Measurements from ENCODE around the gene ZNRF1.

DNA sequence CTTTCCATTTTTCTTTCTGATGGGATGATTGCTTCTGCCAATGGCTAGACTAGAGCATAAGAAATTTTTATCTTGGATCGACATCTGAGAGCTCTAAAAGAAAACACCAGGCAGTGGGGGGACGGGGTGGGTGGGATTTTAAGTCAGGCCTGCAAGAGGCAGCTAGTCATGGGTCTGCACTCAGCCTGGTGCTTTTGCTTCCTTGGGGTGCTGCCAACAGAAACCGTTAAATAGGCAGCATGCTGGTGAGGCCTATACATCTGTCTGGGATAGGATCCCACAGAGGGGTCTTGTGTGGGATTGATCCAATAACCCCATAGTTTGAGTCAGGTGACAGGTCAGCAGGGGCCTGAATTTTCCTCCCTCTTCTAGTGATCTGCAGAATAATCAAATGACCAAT, 26.9 kb downstream of the ZNRF1 start:
- TF ChIP-seq, protein P1, sequence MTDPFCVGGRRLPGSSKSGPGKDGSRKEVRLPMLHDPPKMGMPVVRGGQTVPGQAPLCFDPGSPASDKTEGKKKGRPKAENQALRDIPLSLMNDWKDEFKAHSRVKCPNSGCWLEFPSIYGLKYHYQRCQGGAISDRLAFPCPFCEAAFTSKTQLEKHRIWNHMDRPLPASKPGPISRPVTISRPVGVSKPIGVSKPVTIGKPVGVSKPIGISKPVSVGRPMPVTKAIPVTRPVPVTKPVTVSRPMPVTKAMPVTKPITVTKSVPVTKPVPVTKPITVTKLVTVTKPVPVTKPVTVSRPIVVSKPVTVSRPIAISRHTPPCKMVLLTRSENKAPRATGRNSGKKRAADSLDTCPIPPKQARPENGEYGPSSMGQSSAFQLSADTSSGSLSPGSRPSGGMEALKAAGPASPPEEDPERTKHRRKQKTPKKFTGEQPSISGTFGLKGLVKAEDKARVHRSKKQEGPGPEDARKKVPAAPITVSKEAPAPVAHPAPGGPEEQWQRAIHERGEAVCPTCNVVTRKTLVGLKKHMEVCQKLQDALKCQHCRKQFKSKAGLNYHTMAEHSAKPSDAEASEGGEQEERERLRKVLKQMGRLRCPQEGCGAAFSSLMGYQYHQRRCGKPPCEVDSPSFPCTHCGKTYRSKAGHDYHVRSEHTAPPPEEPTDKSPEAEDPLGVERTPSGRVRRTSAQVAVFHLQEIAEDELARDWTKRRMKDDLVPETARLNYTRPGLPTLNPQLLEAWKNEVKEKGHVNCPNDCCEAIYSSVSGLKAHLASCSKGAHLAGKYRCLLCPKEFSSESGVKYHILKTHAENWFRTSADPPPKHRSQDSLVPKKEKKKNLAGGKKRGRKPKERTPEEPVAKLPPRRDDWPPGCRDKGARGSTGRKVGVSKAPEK (CRISPR knock-in tag; IDR thresholded peaks at IDR 0.05; ENCODE audit: borderline replicate concordance), result no peak
- no peak for TF ChIP-seq STAG1 (CRISPR knock-in tag; IDR thresholded peaks at IDR 0.05)
- TF ChIP-seq RXRB (CRISPR knock-in tag; IDR thresholded peaks at IDR 0.05; ENCODE audit: borderline replicate concordance), result no peak
- TF ChIP-seq EZH2 (conservative IDR thresholded peaks at IDR 0.05; ENCODE audit: low read depth, low read length), result no peak
- TF ChIP-seq, protein P2, sequence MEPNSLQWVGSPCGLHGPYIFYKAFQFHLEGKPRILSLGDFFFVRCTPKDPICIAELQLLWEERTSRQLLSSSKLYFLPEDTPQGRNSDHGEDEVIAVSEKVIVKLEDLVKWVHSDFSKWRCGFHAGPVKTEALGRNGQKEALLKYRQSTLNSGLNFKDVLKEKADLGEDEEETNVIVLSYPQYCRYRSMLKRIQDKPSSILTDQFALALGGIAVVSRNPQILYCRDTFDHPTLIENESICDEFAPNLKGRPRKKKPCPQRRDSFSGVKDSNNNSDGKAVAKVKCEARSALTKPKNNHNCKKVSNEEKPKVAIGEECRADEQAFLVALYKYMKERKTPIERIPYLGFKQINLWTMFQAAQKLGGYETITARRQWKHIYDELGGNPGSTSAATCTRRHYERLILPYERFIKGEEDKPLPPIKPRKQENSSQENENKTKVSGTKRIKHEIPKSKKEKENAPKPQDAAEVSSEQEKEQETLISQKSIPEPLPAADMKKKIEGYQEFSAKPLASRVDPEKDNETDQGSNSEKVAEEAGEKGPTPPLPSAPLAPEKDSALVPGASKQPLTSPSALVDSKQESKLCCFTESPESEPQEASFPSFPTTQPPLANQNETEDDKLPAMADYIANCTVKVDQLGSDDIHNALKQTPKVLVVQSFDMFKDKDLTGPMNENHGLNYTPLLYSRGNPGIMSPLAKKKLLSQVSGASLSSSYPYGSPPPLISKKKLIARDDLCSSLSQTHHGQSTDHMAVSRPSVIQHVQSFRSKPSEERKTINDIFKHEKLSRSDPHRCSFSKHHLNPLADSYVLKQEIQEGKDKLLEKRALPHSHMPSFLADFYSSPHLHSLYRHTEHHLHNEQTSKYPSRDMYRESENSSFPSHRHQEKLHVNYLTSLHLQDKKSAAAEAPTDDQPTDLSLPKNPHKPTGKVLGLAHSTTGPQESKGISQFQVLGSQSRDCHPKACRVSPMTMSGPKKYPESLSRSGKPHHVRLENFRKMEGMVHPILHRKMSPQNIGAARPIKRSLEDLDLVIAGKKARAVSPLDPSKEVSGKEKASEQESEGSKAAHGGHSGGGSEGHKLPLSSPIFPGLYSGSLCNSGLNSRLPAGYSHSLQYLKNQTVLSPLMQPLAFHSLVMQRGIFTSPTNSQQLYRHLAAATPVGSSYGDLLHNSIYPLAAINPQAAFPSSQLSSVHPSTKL (CRISPR knock-in tag; IDR thresholded peaks at IDR 0.05), result no peak
- no peak for TF ChIP-seq POLR2AphosphoS5 (IDR thresholded peaks at IDR 0.05; ENCODE audit: low read depth, low read length)
- TF ChIP-seq POLR2A (IDR thresholded peaks at IDR 0.05; ENCODE audit: insufficient read depth in 1 of 2, low read depth in 2 of 2, low read length in 2 of 2), result no peak
- TF ChIP-seq CEBPB (IDR thresholded peaks at IDR 0.05; ENCODE audit: borderline replicate concordance, low read depth, low read length), result no peak
- TF ChIP-seq, protein P3, sequence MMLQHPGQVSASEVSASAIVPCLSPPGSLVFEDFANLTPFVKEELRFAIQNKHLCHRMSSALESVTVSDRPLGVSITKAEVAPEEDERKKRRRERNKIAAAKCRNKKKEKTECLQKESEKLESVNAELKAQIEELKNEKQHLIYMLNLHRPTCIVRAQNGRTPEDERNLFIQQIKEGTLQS (CRISPR knock-in tag; IDR thresholded peaks at IDR 0.05), result no peak
- no peak for TF ChIP-seq ELF1 (CRISPR knock-in tag; IDR thresholded peaks at IDR 0.05)
- TF ChIP-seq FOXM1 (CRISPR knock-in tag; IDR thresholded peaks at IDR 0.05), result no peak
- TF ChIP-seq RAD21 (CRISPR knock-in tag; IDR thresholded peaks at IDR 0.05), result no peak
- TF ChIP-seq MZF1 (CRISPR knock-in tag; IDR thresholded peaks at IDR 0.05; ENCODE audit: borderline replicate concordance), result no peak
- TF ChIP-seq KDM5A (IDR thresholded peaks at IDR 0.05; ENCODE audit: borderline replicate concordance, low read length), result no peak

Data from HepG2 (cell line).